Thyroid gland (tissue), 4 donors: ENCODE measurements around the gene BGN.

Source experiments
- POLR2A ChIP-seq, 2 donors: fragments of 450-650 bp; IDR thresholded peaks; one replicate each; pipeline ENCODE4 v1.6.1; 2017; ENCODE audit warnings: antibody characterized with exemption in 2 of 2, mild to moderate bottlenecking in 2 of 2, moderate library complexity in 1 of 2
- TF ChIP-seq, protein P1 (sequence below), 6 experiments: fragments of 200-600 bp in 3 of 6; fragments of 450-650 bp in 3 of 6; sonication (generic) in 3 of 6; IDR thresholded peaks; one replicate each; pipeline ENCODE4 v1.5.1; 2016 to 2019; ENCODE audit warnings: antibody characterized with exemption in 6 of 6, mild to moderate bottlenecking in 2 of 6, inconsistent platforms in 1 of 6, moderate library complexity in 1 of 6

GRCh38 chrX:153533091-153533490, 38.3 kb downstream of the BGN start:
- TF ChIP-seq, protein P1, sequence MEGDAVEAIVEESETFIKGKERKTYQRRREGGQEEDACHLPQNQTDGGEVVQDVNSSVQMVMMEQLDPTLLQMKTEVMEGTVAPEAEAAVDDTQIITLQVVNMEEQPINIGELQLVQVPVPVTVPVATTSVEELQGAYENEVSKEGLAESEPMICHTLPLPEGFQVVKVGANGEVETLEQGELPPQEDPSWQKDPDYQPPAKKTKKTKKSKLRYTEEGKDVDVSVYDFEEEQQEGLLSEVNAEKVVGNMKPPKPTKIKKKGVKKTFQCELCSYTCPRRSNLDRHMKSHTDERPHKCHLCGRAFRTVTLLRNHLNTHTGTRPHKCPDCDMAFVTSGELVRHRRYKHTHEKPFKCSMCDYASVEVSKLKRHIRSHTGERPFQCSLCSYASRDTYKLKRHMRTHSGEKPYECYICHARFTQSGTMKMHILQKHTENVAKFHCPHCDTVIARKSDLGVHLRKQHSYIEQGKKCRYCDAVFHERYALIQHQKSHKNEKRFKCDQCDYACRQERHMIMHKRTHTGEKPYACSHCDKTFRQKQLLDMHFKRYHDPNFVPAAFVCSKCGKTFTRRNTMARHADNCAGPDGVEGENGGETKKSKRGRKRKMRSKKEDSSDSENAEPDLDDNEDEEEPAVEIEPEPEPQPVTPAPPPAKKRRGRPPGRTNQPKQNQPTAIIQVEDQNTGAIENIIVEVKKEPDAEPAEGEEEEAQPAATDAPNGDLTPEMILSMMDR (IDR thresholded peaks at IDR 0.05): no peak
- no peak for TF ChIP-seq POLR2A (IDR thresholded peaks at IDR 0.05)
